Lower leg skin (tissue), 4 donors: ENCODE results near the gene PEX1. TPM values are rescaled to one million over a fixed set of nuclear protein-coding genes. Genes with fewer than 3 reads are reported as not detected.

Experiments
- DNase-seq, 2 donors: peaks; one replicate each; pipeline ENCODE4 v3.0.0-alpha.2; 2019; ENCODE audit warnings: low spot score in 2 of 2
- H3K4me3 ChIP-seq: fragments of 200-600 bp; sonication (generic); 2 replicates; pipeline ENCODE4 v1.5.1; 2017; ENCODE audit warnings: mild to moderate bottlenecking, low read depth; ENCODE audit not compliant: poor library complexity, severe bottlenecking
- POLR2A ChIP-seq, 2 donors: fragments of 450-650 bp; IDR thresholded peaks; one replicate each; pipeline ENCODE4 v1.6.1; 2016 to 2017; ENCODE audit warnings: antibody characterized with exemption in 2 of 2, mild to moderate bottlenecking in 1 of 2, moderate library complexity in 1 of 2
- WGBS, 2 donors: methylation state at CpG; one replicate each; pipeline ENCODE4 v1.1.5; 2018; 5-methylcytosine and 5-hydroxymethylcytosine counted together
- intact Hi-C: fragments of 100-400 bp; cut with DNase I; formaldehyde crosslinking; loops from one replicate; pipeline ENCODE4 v1.15.0; 2023; ENCODE audit warnings: low total_unique reads
- total RNA-seq, 4 donors: library from RNA; depleted of rRNA; stranded (reverse); fragments of >200 nt; gene quantifications; one replicate each; pipeline ENCODE4 v1.1.0, GENCODE V29; 2016
- TF ChIP-seq, protein P1 (sequence below), 3 donors: fragments of 450-650 bp; IDR thresholded peaks; one replicate each; pipeline ENCODE4 v1.5.1; 2016; ENCODE audit warnings: antibody characterized with exemption in 3 of 3, mild to moderate bottlenecking in 3 of 3, moderate library complexity in 2 of 3

Gene PEX1
- total RNA-seq, 4 donors from 2014 or later, result 16.2 to 21.5 (median 19.7) TPM

DNA sequence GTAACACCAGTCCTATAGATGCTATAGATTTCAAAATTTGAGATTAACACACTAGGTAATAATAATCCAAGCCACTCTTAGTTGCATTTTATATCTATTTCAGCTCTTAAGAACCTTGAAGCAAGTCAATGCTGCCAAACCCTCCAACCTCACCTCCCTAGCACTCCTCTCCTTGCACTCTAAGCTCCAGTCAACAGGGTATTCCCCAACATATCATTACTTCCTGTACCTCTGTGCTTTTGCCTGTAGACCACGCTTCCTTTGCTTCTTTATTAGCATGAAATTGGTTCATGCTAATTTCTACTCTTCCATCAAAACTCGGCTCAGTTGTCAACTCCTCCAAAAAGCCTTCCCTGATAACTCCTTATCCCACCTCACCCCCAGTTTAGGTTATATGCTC, 24.6 kb downstream of the PEX1 start:
- DNase-seq, result no peak
- intact Hi-C loops, result no loop called here
- TF ChIP-seq, protein P1, sequence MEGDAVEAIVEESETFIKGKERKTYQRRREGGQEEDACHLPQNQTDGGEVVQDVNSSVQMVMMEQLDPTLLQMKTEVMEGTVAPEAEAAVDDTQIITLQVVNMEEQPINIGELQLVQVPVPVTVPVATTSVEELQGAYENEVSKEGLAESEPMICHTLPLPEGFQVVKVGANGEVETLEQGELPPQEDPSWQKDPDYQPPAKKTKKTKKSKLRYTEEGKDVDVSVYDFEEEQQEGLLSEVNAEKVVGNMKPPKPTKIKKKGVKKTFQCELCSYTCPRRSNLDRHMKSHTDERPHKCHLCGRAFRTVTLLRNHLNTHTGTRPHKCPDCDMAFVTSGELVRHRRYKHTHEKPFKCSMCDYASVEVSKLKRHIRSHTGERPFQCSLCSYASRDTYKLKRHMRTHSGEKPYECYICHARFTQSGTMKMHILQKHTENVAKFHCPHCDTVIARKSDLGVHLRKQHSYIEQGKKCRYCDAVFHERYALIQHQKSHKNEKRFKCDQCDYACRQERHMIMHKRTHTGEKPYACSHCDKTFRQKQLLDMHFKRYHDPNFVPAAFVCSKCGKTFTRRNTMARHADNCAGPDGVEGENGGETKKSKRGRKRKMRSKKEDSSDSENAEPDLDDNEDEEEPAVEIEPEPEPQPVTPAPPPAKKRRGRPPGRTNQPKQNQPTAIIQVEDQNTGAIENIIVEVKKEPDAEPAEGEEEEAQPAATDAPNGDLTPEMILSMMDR (IDR thresholded peaks at IDR 0.05), result no peak
- TF ChIP-seq POLR2A (IDR thresholded peaks at IDR 0.05), result no peak
- no peak overlapping the region for H3K4me3 ChIP-seq
- WGBS, 2 donors, result 93 to 97% methylated on average over 2 of the region's 2 CpGs

DNA sequence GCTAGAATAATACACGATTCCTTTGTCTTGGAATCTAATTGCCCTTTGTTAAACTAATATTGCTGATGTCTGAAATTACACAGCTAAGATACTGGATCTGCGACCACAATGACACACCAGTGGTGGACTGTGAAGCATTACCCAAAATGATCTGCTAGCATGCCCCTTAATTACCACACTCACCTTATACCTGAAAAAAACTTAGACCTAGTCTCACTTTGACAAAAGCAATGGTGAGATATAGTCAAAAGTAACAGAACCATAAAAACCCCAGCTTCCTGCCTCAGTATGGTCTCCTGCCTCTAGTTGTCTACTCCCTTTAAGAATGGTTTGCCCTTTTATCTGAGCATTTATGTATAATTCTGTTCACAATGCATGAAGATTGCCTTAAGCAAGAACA, 29.8 kb downstream of the PEX1 start:
- no peak for DNase-seq
- intact Hi-C loops, result no loop called here
- 87 to 92% methylated on average over 2 of the region's 2 CpGs for WGBS, 2 donors
- H3K4me3 ChIP-seq, result no peak overlapping the region
- TF ChIP-seq, protein P1 (IDR thresholded peaks at IDR 0.05), result no peak
- TF ChIP-seq POLR2A (IDR thresholded peaks at IDR 0.05), result no peak

DNA sequence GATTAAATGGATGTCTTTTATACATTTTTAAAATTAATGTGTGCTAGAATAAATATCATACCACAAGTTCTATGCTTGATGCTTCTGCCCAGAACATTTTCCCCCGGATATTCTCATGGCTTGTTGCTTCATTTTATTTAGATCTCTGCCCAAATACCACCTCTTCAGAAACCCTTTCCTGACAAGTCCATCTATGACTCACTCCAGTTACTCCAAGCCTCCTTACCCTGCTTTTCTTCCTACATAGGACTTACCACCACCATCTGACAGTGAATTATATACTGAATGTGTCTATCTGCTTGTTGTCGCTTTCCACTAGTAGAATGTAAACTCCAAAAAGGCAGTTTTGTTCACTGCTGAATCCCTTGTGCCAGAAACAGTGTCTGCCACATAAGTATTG, 31.4 kb downstream of the PEX1 start:
- no peak for DNase-seq
- WGBS, 2 donors, result 89 to 92% methylated on average over 2 of the region's 2 CpGs
- intact Hi-C loops, result no loop called here
- no peak overlapping the region for H3K4me3 ChIP-seq
- TF ChIP-seq, protein P1 (IDR thresholded peaks at IDR 0.05), result no peak
- no peak for TF ChIP-seq POLR2A (IDR thresholded peaks at IDR 0.05)

DNA sequence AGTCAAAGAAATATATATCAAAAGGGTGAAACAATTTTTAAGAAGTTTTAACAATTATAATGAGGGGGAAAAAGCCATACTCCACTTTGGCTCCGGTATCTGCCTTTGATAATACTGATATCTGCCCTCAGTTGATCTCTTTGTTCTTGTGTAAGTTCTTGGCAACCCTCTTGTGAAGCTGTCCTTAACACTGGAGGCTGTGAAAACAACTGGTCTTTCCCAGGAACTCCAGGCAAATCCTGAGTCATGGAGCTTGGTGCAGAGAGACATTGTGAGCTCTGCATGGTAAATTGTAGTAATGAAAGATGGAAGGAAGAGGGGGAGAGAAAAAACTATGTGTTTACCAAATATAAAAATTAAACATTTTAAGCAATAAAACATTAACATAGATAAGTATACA, 38.7 kb downstream of the PEX1 start:
- intact Hi-C loops, result no loop called here
- no peak for DNase-seq
- no peak for TF ChIP-seq POLR2A (IDR thresholded peaks at IDR 0.05)
- TF ChIP-seq, protein P1 (IDR thresholded peaks at IDR 0.05), result no peak
- H3K4me3 ChIP-seq, result no peak overlapping the region
- 88 to 97% methylated on average over 1 of the region's 1 CpG for WGBS, 2 donors

DNA sequence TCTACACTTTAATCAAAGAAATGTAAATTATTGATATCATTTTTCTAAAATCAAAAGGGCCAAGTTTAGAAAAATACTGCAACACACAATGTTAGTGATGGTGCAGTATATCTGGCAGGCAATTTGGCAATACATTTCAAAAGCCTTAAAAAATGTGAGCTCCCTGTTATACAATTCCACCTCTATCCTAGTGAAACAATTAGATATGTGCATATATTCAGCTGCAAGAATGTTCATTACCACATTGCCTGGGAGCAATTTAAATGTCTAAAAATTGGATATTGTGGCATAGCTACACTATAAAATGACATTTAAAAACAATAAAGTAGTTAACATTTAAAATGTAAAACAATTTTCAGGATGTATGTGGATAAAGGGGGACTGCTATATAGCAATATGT, 40.5 kb downstream of the PEX1 start:
- no peak for DNase-seq
- TF ChIP-seq POLR2A (IDR thresholded peaks at IDR 0.05), result no peak
- TF ChIP-seq, protein P1 (IDR thresholded peaks at IDR 0.05), result no peak
- intact Hi-C loops, result no loop called here

DNA sequence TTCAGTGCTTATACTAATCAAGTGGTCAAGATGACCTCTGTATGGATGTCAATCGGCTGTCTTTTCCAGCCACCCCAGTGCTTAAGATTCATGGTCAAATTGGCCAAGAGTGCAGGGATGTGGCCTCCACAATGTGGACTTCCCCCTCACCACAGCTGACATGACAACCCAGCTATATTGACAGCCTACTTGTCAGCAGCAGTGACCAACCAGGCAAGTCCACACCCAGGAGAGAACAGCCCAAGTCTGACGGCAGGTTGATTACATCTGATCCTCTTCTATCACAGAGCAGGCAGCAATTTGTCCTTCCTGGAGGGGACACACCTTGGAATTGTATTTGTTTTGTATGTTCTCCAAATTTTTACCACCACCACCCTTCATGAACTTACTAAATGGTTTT, 42.3 kb downstream of the PEX1 start:
- intact Hi-C loops, result no loop called here
- no peak overlapping the region for H3K4me3 ChIP-seq
- TF ChIP-seq POLR2A (IDR thresholded peaks at IDR 0.05), result no peak
- TF ChIP-seq, protein P1 (IDR thresholded peaks at IDR 0.05), result no peak
- DNase-seq, result no peak
- WGBS, 2 donors, result 55 to 79% methylated on average over 1 to 2 of the region's 2 CpGs

More for the DNA sequence above, 40.5 kb downstream of the PEX1 start:
- H3K4me3 ChIP-seq, result no peak overlapping the region
